ENCODE measurements around the gene ZNF668. TPM values are rescaled to one million over a fixed set of nuclear protein-coding genes. Genes with fewer than 3 reads are reported as not detected.
"Not testable (repeated sequence)": the region's sequence is repeated elsewhere in the genome, so short reads cannot be mapped to it uniquely, and the experiment has no call there.

The ZNF668 gene
- total RNA-seq, 1 donor = 14.5 TPM

- H3K27ac ChIP-seq (ENCODE audit: low read depth, low read length) = no peak overlapping the region
Measured at GRCh38 chr16:31023252-31023602, 50.8 kb downstream of the ZNF668 start.

GRCh38 chr16:31022544-31023251 is 51.3 kb downstream of the ZNF668 start:
- H3K4me3 ChIP-seq (ENCODE audit: insufficient read depth, low read length) = no peak overlapping the region
- DNase-seq (ENCODE audit: insufficient read length, low spot score, missing footprints) = no peak
- TF ChIP-seq CTCF (IDR thresholded peaks at IDR 0.05; ENCODE audit: extremely low read depth, low read depth, low read length) = no peak
- H2AFZ ChIP-seq (ENCODE audit: low read length) = no peak overlapping the region
- no peak overlapping the region for H3K4me2 ChIP-seq (ENCODE audit: insufficient read depth, low read length)
- H3K36me3 ChIP-seq (ENCODE audit: insufficient read depth, low read length) = no peaks in the 10 kb centered on the region
- no peaks in the 10 kb centered on the region for H4K20me1 ChIP-seq (ENCODE audit: insufficient read depth, low read length)
- no peaks in the 10 kb centered on the region for H3K4me1 ChIP-seq (ENCODE audit: insufficient read depth, low read length)
- no peak overlapping the region for H3K27ac ChIP-seq (ENCODE audit: low read depth, low read length)
- no peaks in the 10 kb centered on the region for H3K27me3 ChIP-seq (ENCODE audit: insufficient read depth, low read length)
- H3K9me3 ChIP-seq (ENCODE audit: low read depth, low read length) = no peaks in the 10 kb centered on the region
- no peaks in the 10 kb centered on the region for H3K79me2 ChIP-seq (ENCODE audit: insufficient read depth, low read length)

More at GRCh38 chr16:31023252-31023602, 50.8 kb downstream of the ZNF668 start:
- no peak overlapping the region for H3K4me2 ChIP-seq (ENCODE audit: insufficient read depth, low read length)
- no peaks in the 10 kb centered on the region for H3K36me3 ChIP-seq (ENCODE audit: insufficient read depth, low read length)
- no peak overlapping the region for H3K4me3 ChIP-seq (ENCODE audit: insufficient read depth, low read length)
- H3K79me2 ChIP-seq (ENCODE audit: insufficient read depth, low read length) = no peaks in the 10 kb centered on the region
- no peaks in the 10 kb centered on the region for H3K4me1 ChIP-seq (ENCODE audit: insufficient read depth, low read length)
- H2AFZ ChIP-seq (ENCODE audit: low read length) = no peak overlapping the region
- H4K20me1 ChIP-seq (ENCODE audit: insufficient read depth, low read length) = no peaks in the 10 kb centered on the region
- DNase-seq (ENCODE audit: insufficient read length, low spot score, missing footprints) = no peak
- no peaks in the 10 kb centered on the region for H3K9me3 ChIP-seq (ENCODE audit: low read depth, low read length)
- no peaks in the 10 kb centered on the region for H3K27me3 ChIP-seq (ENCODE audit: insufficient read depth, low read length)
- TF ChIP-seq CTCF (IDR thresholded peaks at IDR 0.05; ENCODE audit: extremely low read depth, low read depth, low read length) = no peak

- Histone ChIP-seq H3K4me1 (ENCODE audit: insufficient read depth, low read length) (no peaks in the 10 kb centered on the region), H3K4me3 (ENCODE audit: insufficient read depth, low read length) (no peak overlapping the region), H3K4me2 (ENCODE audit: insufficient read depth, low read length) (no peak overlapping the region), H2AFZ (ENCODE audit: low read length) (no peak overlapping the region), H3K27ac (ENCODE audit: low read depth, low read length) (no peak overlapping the region), H3K9me3 (ENCODE audit: low read depth, low read length) (no peaks in the 10 kb centered on the region), H4K20me1 (ENCODE audit: insufficient read depth, low read length) (no peaks in the 10 kb centered on the region), H3K79me2 (ENCODE audit: insufficient read depth, low read length) (no peaks in the 10 kb centered on the region), H3K36me3 (ENCODE audit: insufficient read depth, low read length) (no peaks in the 10 kb centered on the region), H3K27me3 (ENCODE audit: insufficient read depth, low read length) (no peaks in the 10 kb centered on the region)
- no peak for TF ChIP-seq CTCF (IDR thresholded peaks at IDR 0.05; ENCODE audit: extremely low read depth, low read depth, low read length)
- DNase-seq (ENCODE audit: insufficient read length, low spot score, missing footprints) = no peak
Measured at GRCh38 chr16:31020536-31020935, 53.5 kb downstream of the ZNF668 start.

GRCh38 chr16:31017756-31018155 is 56.3 kb downstream of the ZNF668 start:
- H3K27ac ChIP-seq (ENCODE audit: low read depth, low read length); H4K20me1 ChIP-seq (ENCODE audit: insufficient read depth, low read length); DNase-seq (ENCODE audit: insufficient read length, low spot score, missing footprints); H3K36me3 ChIP-seq (ENCODE audit: insufficient read depth, low read length); H3K79me2 ChIP-seq (ENCODE audit: insufficient read depth, low read length); H3K4me2 ChIP-seq (ENCODE audit: insufficient read depth, low read length); H3K4me3 ChIP-seq (ENCODE audit: insufficient read depth, low read length); H3K4me1 ChIP-seq (ENCODE audit: insufficient read depth, low read length); H2AFZ ChIP-seq (ENCODE audit: low read length); H3K9me3 ChIP-seq (ENCODE audit: low read depth, low read length); H3K27me3 ChIP-seq (ENCODE audit: insufficient read depth, low read length): not testable (repeated sequence)

All from osteoblast (primary cell).